Mesothelial cell of epicardium (in vitro differentiated cells): Measurements from ENCODE around the gene CRHR2. TPM values are rescaled to one million over a fixed set of nuclear protein-coding genes. Genes with fewer than 3 reads are reported as not detected.

Experiments used
- DNase-seq, 2 experiments: peaks; one replicate each; pipeline ENCODE4 v3.0.0; 2021; ENCODE audit warnings: low spot score in 2 of 2; ENCODE audit not compliant: unreplicated experiment in 2 of 2
- H3K27ac Mint-ChIP-seq: 2 replicates; pipeline ENCODE4 v1.8.0; 2021; ENCODE audit warnings: mixed read lengths
- H3K27me3 Mint-ChIP-seq: 2 replicates; pipeline ENCODE4 v1.8.0; 2021; ENCODE audit warnings: low read depth, mixed read lengths
- H3K36me3 Mint-ChIP-seq: 2 replicates; pipeline ENCODE4 v1.8.0; 2021; ENCODE audit warnings: mixed read lengths
- H3K4me1 Mint-ChIP-seq: 2 replicates; pipeline ENCODE4 v1.8.0; 2021; ENCODE audit warnings: mixed read lengths
- H3K4me3 Mint-ChIP-seq: 2 replicates; pipeline ENCODE4 v1.8.0; 2021; ENCODE audit warnings: mild to moderate bottlenecking, moderate library complexity, mixed read lengths
- H3K9me3 Mint-ChIP-seq: 2 replicates; pipeline ENCODE4 v1.8.0; 2021; ENCODE audit warnings: mixed read lengths
- CTCF ChIP-seq: fragments of 200-600 bp; sonication (generic); IDR thresholded peaks from one replicate; pipeline ENCODE4 v1.5.0; 2021; ENCODE audit warnings: antibody characterized with exemption; ENCODE audit not compliant: unreplicated experiment
- total RNA-seq: library from RNA; stranded (reverse); gene quantifications from 3 replicates; pipeline ENCODE4 v1.2.1, GENCODE V29; 2021

The CRHR2 gene
- total RNA-seq, 1 donor from 2014 or later = not detected

DNA sequence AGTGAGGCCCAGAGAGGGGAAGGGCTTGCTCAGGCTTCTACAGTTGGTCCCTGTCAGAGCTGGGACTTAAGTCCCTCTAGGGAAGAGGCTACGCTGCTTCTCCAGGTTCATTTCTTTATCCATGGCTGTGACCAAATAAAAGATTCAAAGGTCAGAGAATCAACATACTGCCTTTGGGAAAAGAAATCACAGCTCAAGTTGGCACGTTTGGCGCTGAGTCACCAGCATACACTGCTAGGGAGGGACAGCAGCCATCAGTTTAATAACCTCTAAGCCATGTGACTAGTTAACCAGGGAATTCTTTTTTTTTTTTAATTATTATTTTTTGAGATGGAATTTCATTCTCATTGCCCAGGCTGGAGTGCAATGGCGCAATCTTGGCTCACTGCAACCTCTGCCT lies 28.4 kb upstream of the CRHR2 start:
- Mint-ChIP-seq H3K4me1 (no peaks in the 10 kb centered on the region), H3K9me3 (no peaks in the 10 kb centered on the region), H3K27ac (no peak overlapping the region), H3K27me3 (no peaks in the 10 kb centered on the region), H3K4me3 (no peak overlapping the region), H3K36me3 (no peaks in the 10 kb centered on the region)
- DNase-seq = no peak
- no peak for TF ChIP-seq CTCF

- no peak overlapping the region for H3K4me3 Mint-ChIP-seq
- DNase-seq = no peak
- TF ChIP-seq CTCF = no peak
- no peak overlapping the region for H3K27ac Mint-ChIP-seq
- H3K27me3 Mint-ChIP-seq = no peaks in the 10 kb centered on the region
- H3K36me3 Mint-ChIP-seq = no peaks in the 10 kb centered on the region
- H3K4me1 Mint-ChIP-seq = no peaks in the 10 kb centered on the region
- no peaks in the 10 kb centered on the region for H3K9me3 Mint-ChIP-seq
Measured at GRCh38 chr7:30709549-30709948, 27.3 kb upstream of the CRHR2 start.

DNA sequence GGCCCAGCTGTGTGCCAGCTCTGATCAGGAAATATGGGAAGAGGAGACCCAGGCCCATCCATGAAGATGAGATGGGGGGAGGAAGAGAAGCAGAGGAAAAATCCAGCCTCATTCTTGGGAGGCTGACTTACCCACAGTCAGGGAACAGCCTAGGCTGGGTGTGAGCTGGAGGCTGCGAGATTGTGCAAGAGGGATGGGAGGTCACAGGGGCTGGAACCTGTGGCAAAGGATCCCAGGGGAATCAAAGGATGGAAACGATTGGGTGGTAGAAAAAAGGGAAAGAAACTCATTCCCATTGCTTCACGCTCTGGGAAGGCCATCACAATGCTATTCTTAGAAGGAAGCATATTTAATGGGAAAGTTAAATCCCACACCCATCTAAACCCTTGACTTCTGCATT lies 26.7 kb upstream of the CRHR2 start:
- Mint-ChIP-seq H3K27me3 (no peaks in the 10 kb centered on the region), H3K27ac (no peak overlapping the region), H3K9me3 (no peaks in the 10 kb centered on the region), H3K4me1 (no peaks in the 10 kb centered on the region), H3K36me3 (no peaks in the 10 kb centered on the region), H3K4me3 (no peak overlapping the region)
- no peak for DNase-seq
- no peak for TF ChIP-seq CTCF

DNA sequence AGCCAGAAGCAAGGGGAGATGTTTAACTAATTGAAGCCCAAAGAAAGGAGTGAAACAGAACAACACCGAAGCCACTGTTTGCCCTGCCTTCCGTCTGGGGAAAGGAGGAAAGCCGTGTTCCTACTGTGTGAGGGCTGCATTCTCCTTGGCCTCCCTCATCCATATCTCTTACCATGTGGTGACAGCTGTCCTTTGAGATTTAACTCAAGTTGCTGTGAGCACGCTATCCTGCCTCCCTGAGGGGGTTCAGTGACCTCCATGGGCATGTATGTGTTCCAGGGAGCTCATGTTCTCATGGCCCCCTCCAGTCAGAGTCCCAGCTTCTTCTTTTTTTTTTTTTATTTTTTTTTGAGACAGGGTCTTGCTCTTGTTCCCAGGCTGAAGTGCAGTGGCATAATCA lies 26.2 kb upstream of the CRHR2 start:
- H3K9me3 Mint-ChIP-seq = no peaks in the 10 kb centered on the region
- TF ChIP-seq CTCF = no peak
- H3K27me3 Mint-ChIP-seq = no peaks in the 10 kb centered on the region

DNA sequence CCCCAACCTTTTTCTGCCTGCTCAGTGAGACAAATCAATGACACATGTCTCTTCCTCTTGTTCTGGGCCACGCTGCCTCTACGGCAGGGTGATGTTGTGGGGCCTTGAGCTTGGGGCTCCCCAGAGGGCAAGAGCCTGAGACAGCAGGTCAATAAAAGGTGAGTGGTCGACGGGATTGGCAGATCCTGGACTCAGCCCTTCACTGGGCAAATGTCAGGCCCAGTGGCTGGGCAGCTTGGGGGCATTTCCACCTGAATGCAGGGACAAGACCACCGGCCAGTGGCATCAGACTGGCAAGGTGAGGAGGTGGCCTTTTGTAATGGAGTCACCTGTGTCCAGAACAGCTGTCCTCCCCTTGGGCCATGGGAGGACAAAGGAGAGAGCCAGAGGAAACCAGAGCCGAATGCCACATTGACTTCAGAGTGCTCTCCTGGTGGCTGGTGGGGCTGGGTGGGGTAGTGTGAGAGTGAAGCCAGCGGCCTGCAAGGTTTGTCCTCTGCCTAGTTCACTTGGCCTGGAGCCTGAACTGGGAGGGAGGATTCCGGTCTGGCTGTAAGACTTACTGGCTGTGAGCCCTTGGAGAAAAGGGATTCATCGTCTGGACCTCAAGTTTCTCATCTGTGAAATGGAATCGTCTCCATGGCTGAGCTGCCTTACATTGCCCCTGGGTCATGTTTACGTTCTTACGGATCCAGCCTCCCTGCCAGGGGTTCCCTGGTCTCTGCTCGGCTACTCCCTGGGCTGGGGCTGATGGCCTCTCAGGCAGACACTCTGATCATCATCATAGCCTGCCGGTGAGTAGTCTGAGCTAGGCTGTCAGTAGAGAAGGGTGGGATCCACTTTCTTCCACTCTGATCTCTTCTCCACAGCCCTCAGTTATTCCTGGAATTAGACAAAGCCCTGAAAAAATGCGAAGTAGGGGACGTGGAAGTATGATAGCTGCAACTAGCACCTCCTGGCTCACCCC lies 25.4 kb upstream of the CRHR2 start:
- Mint-ChIP-seq H3K4me1 (no peaks in the 10 kb centered on the region), H3K4me3 (no peak overlapping the region), H3K9me3 (no peaks in the 10 kb centered on the region), H3K27me3 (no peaks in the 10 kb centered on the region), H3K36me3 (no peaks in the 10 kb centered on the region), H3K27ac (no peak overlapping the region)
- no peak for DNase-seq
- no peak for TF ChIP-seq CTCF

More for the DNA sequence above, 26.2 kb upstream of the CRHR2 start:
- no peaks in the 10 kb centered on the region for H3K4me1 Mint-ChIP-seq
- no peaks in the 10 kb centered on the region for H3K36me3 Mint-ChIP-seq
- H3K4me3 Mint-ChIP-seq = no peak overlapping the region
- no peak for DNase-seq
- H3K27ac Mint-ChIP-seq = no peak overlapping the region
